GM19328 (cell line): ENCODE measurements around the gene TBC1D1.
A peak's percentile ranks its signal among the peaks of the same experiment; 100 is the strongest.
"Not testable (repeated sequence)": the region's sequence is repeated elsewhere in the genome, so short reads cannot be mapped to it uniquely, and the experiment has no call there.

Source experiments
- ATAC-seq: cut with Tn5 transposase; IDR thresholded peaks from one replicate; pipeline ENCODE4 v1.9.1; 2021; ENCODE audit warnings: mild to moderate bottlenecking, moderate library complexity; ENCODE audit not compliant: unreplicated experiment

Gene TBC1D1

DNA sequence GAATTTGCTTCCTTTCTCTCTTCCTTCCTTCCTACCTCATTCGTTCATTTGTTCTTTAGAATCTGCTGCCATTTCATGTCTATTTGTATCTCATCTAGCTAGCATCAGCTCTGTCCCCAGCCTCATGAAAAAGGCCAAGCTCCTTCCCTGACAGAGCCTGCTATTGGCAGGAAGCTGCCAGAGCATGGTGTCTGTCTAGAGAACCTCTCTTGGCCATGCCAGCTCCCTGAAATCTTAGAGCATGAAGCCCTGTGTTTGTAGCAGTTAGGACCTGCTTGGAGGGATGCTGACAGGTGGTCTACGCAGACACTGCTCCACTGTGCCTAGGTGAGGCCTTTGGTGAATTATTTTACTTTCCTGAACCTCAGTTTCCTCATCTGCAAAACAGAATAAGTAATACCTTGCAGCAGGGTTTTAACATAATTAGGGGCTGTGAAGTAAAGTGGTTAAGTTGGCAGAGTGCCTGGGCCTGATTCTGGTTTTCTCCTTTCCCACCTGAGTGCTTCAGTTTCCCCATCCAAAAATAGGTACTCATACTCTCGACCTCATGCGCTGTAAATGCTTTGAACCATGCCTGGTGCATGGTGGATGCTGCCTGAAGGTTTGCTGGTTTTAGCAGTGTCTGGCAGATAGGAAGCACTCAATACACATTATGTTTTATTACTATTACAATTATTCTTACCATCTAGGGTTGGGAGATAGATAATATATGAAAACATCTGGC is 74.0 kb downstream of the TBC1D1 start:
- no peak for ATAC-seq

DNA sequence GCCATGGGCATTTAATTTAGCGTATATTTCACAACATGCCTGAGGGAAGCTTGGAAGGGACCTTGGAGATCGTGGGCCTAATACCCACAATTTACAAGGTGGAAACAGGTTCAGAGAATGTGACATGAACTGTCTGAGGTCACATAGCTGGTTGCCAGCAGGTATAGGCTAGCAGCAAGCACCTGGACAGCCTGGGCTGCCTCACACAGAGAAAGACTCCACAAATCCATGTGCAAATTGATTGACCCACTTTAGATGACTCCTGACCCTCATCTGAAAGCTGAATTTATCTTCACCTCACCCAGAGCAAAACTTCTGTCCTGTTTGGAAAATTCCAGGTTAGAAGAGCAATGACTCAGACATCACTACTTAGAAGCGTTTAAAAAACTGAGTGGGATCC is 75.2 kb downstream of the TBC1D1 start:
- no peak for ATAC-seq

- no peak for ATAC-seq
Observed at GRCh38 chr4:37967736-37968135, 76.9 kb downstream of the TBC1D1 start.

DNA sequence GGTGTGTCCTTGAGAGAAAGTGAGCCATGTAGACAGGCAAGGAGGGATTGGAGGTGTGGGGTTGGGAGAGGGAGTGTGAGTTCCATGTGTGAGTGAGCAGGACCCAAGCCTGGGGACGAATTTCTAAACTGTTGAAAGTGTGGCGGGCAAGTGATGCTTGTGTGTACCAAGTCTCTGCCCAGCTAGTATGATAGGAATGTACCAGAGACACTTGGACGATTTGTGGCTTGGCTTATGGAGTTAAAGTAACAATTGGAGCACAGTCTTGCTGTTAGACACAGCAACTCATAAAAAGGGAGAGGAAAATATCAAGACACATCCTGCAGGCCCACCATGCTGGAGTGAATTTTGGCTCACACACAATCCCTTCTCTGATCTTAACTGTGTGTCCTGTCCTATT is 77.9 kb downstream of the TBC1D1 start:
- no peak for ATAC-seq

DNA sequence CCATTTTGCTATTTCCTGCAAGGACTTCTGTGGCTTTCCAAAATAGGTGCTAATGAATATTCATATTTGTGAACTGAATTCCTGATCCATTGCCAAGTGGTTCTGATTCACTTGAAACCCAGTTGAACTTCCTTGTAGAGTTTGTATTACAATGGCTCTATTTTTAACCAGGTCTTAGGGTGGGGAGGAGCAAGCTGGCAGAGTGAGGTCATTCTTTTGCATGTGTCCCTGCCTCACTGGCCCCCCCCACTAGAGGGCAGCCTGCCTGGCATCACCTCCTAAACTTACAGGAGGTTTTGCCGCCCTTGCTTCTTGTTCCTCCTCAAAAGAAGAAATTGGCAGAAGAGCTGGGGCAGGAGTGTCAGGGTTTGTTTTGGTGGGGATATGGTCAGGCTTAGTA is 79.8 kb downstream of the TBC1D1 start:
- no peak for ATAC-seq

- no peak for ATAC-seq
Observed at GRCh38 chr4:37971202-37971601, 80.3 kb downstream of the TBC1D1 start.

DNA sequence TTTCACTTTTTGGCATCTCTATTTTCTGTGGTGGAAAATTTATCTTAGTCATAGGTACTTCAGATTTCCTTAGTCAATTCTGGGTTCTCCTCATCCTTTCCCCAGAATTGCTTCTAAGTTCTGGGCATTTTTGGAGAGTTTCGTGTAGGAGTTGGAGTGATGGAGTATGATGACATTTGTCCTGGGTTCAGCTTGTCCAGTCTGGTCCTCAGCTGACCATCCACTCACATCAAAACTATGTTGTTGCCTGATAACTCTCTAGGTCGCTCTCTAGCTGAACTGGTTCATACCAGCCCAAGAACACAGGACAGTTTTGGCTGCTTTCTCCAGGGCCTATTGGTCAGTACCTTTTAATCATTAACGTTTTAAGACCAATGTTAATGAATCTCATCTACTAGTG is 82.6 kb downstream of the TBC1D1 start:
- ATAC-seq: no peak

DNA sequence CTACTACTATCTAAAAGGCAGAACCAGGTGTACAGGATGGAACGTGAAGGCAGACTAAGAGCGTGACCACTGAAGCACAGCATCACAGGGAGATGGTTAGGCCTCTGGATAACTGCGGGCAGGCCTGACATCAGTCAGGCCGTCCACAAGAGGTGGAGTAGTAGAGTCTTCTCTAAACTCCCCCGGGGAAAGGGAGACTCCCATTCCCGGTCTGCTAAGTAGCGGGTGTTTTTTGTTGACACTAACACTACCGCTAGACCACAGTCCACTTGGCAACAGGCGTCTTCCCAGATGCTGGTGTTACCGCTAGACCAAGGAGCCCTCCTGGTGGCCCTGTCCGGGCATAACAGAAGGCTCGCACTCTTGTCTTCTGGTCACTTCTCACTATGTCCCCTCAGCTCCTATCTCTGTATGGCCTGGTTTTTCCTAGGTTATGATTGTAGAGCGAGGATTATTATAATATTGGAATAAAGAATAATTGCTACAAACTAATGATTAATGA is 84.5 kb downstream of the TBC1D1 start:
- not testable (repeated sequence) for ATAC-seq

- no peak for ATAC-seq
Observed at GRCh38 chr4:37976507-37976906, 85.6 kb downstream of the TBC1D1 start.

DNA sequence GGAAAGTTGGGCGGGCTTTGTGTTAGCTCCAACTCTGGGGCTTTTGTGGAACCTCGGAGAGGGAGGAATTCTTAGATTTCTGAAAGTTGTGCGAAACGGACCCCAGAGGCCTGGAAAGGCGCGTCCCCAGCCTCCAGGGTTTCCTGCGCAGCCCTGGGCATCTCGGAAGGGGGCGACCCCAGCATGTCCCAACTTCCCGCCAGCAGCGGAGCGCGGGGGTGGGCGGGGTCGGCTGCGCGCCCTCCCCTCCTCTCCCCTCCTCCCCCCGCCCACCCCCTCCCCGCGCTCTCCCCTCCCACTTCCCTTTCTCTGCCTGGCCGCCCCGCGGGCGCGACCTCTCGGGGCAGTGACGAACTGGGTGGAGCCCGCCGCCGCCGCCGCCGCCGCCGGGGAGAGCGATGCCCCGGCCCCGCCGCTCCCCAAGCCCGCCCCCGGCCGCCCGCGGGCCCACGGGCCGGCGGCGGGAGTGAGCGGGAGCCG is 86.1 kb downstream of the TBC1D1 start:
- ATAC-seq: peak; percentile 79

- peak; percentile 59 for ATAC-seq
Observed at GRCh38 chr4:37977471-37978247, 86.8 kb downstream of the TBC1D1 start.

DNA sequence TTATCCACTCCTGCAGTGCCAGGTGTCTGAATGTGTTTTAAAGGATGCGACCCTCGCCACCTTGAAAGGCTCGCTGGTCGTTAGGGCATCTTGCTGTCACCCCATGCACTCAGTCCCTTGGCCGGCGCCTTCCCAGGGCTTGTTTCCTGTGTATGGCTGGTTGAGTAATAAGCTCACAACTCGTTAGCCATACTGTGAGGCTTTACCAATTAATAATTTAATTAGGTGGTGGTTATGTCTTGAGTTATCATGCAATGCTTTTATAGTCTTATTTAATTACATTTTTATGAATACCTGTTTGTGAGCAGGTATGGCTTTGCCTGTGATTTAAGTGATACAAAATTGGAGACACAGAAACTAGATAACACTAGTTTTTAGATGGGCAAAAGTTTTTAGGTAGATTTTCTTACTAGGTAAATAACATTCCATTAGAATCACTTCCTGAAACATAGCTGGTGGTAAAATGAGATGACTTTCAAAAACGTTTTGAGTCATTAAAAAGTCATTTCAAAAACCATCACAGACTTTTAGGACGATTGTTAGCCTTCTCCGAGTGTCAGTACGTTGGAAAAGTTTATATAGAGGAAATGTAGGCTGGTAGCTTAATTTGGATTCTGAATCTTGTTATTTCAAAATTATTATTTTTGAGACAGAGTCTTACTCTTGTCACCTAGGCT is 87.5 kb downstream of the TBC1D1 start:
- peak; percentile 3 for ATAC-seq

GRCh38 chr4:37980246-37980645 is 89.4 kb downstream of the TBC1D1 start:
- no peak for ATAC-seq

DNA sequence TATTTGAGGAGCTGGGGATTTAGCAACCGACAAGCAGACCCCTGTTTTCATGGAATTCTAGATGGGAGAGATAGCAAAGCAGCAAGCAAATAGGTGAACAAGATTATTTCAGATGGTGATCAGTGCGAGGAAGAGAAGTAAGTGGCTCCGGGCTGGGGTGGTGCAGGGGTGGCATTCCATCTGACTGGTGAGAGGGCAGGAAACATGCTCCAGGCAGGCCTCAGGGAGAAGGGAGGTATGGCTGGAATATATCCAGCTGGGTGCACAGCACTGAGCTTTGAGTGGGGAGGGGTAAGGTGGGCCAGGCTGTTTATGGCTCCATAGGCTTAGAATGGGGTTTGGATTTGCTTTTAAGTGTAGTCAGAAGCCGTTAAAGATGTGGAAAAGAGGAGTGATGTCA is 90.5 kb downstream of the TBC1D1 start:
- ATAC-seq: no peak

DNA sequence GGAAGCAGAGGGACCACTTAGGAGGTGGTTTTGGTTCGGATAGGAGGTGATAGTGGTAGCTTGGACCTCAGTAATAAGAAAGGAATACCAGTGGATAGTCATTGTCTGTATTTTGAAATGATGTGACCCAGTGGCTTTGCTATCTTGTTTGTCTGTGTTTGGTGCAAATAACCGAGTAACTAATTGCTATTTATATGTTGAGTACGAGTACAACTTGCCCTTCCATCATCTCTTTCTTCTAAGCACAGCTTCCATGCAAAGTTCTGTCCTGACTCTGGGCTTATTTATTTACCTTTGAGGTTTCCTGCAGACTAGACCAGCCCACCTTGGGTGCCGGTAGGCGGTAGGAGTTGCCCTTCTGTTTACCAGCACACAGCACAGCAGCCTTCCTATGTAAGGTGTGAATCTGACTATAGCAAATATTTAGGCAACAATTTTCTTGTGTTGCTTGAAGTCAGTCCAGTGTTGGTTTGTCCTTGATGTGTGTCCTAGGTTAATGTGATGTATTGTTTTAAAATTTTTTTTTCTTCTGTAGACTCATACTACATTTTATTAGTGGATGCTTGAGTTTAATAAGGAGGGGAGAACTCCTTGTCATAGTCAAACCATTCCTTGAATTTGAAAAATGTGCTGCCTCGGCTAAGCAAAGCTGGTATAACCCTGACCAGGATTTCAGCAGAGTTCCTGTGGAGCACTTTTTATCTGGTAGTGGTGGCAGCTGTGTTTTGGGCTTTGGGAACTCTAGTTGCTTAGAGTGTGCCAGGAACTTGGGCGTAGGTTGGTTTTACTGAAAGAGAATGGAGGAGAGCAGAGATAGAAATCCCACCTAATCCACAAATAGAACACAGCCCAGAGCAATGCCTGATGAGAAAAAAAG is 91.2 kb downstream of the TBC1D1 start:
- ATAC-seq: no peak

GRCh38 chr4:37982736-37983135 is 91.9 kb downstream of the TBC1D1 start:
- no peak for ATAC-seq

DNA sequence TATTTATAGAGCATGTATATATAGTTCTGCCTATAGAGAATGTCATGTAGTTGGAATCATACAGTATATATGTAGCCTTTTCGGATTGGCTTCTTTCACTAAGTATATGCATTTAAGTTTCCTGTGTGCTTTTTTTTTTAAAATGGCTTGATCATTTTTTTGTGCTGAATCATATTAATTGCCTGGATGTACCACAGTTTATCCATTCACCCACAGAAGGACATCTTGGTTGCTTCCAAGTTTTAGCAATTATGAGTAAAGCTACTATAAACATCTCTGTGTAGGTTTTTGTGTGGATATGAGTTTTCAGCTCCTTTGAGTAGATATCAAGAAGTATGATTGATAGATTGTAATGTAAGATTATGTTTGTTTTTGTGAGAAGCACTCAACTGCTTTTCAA is 93.1 kb downstream of the TBC1D1 start:
- no peak for ATAC-seq

- ATAC-seq: no peak
Observed at GRCh38 chr4:37985730-37986275, 94.9 kb downstream of the TBC1D1 start.

- no peak for ATAC-seq
Observed at GRCh38 chr4:37988670-37989069, 97.8 kb downstream of the TBC1D1 start.
